ENCODE results near the gene FAM240B. TPM values are rescaled to one million over a fixed set of nuclear protein-coding genes. Genes with fewer than 3 reads are reported as not detected.

The FAM240B gene
- total and polyA plus RNA-seq, 2 of the 4 experiments (the other 2 are of a cell fraction) = not detected

GRCh38 chr9:38689678-38690077, 30.3 kb downstream of the FAM240B start:
- in situ Hi-C loops (cut with MboI; ENCODE audit: low sequenced_read_pairs) (loop anchor here (10.0 kb wide), 2 partner anchors 45 to 65 kb away; partner anchors contain the start of gene ANKRD18A), dilution Hi-C loops (cut with HindIII; ENCODE audit: low sequenced_read_pairs, unreplicated experiment) (no loop called here), intact Hi-C loops (cut with micrococcal nuclease) (no loop called here)
- CTCF ChIA-PET = no interaction called here
- no CpG with 5 or more reads among the region's 5 CpGs for WGBS, 2 experiments (ENCODE audit: extremely low coverage in 2 of 2, insufficient read length in 1 of 2)
- no peak overlapping the region for H2BK120ac ChIP-seq (ENCODE audit: low read depth, low read length)
- H3K9me3 ChIP-seq (ENCODE audit: control insufficient read depth, insufficient read depth, low read length) = no peaks in the 10 kb centered on the region
- ATAC-seq (ENCODE audit: low read depth) = peak; percentile 40; the same call in 1 of the 2 replicates
- no peaks in the 10 kb centered on the region for H4K20me1 ChIP-seq (ENCODE audit: insufficient read depth, low read length)
- H3K27me3 ChIP-seq (ENCODE audit: control insufficient read depth, insufficient read depth, low read length) = no peaks in the 10 kb centered on the region; the same call in 1 of the 2 replicates
- H3K18ac ChIP-seq (ENCODE audit: low read depth, low read length) = no peak overlapping the region
- H3K4me3 ChIP-seq (ENCODE audit: insufficient read depth, low read depth, low read length) = no peak overlapping the region
- BruUV-seq (replicated peaks) = no TSS peak
- no peak overlapping the region for H3K9ac ChIP-seq (ENCODE audit: low read depth, low read length)
- H3K79me1 ChIP-seq (ENCODE audit: low read depth in 1 of 2, low read length in 2 of 2) = no peaks in the 10 kb centered on the region
- H2AFZ ChIP-seq (replicated peaks; ENCODE audit: low read length, poor library complexity) = peak overlapping the region; percentile 68
- H3K4me1 ChIP-seq (ENCODE audit: control insufficient read depth, insufficient read depth, low read length) = no peaks in the 10 kb centered on the region
- H4K8ac ChIP-seq (ENCODE audit: low read depth in 2 of 2, low read length in 2 of 2) = no peak overlapping the region; a peak in 1 of 4 replicates
- H3K9me1 ChIP-seq (ENCODE audit: insufficient read depth, low read length) = no peaks in the 10 kb centered on the region; the same call in 1 of the 2 replicates
- POLR2A ChIA-PET (ENCODE audit: unreplicated experiment) = no interaction called here
- no peak overlapping the region for H3K23ac ChIP-seq (ENCODE audit: low read depth, low read length)
- no peak overlapping the region for H3K14ac ChIP-seq (replicated peaks; ENCODE audit: low read depth, low read length)
- H3K27ac ChIP-seq (ENCODE audit: insufficient read depth, low read length) = no peak overlapping the region
- H3K4ac ChIP-seq (ENCODE audit: low read depth, low read length) = no peak overlapping the region
- peak; percentile 10 for DNase-seq
- H3K56ac ChIP-seq (ENCODE audit: extremely low read depth, insufficient read depth, low read length) = no peak overlapping the region
- no peak overlapping the region for H4K5ac ChIP-seq (ENCODE audit: low read depth, low read length)
- TF ChIP-seq SMC3 (IDR thresholded peaks at IDR 0.05; ENCODE audit: low read depth, low read length) = no peak
- TF ChIP-seq CTCF (conservative IDR thresholded peaks at IDR 0.05; ENCODE audit: low read depth, low read length) = no peak
- no peak for TF ChIP-seq NFE2L2 (IDR thresholded peaks at IDR 0.05; ENCODE audit: low read depth, low read length)
- no peak for TF ChIP-seq CHD1 (IDR thresholded peaks at IDR 0.05; ENCODE audit: low read depth, low read length)
- H2AK5ac ChIP-seq (ENCODE audit: low read depth, low read length) = no peak overlapping the region
- H2AK9ac ChIP-seq (replicated peaks; ENCODE audit: low read depth, low read length, poor library complexity) = peak overlapping the region; percentile 87
- no peak overlapping the region for H4K91ac ChIP-seq (ENCODE audit: insufficient read depth, low read depth, low read length)
- no peak overlapping the region for H2BK15ac ChIP-seq (ENCODE audit: low read depth, low read length)
- no peak overlapping the region for H2BK20ac ChIP-seq (ENCODE audit: low read depth, low read length)
- no peak overlapping the region; the same call in 1 of the 2 replicates for H3K4me2 ChIP-seq (ENCODE audit: low read depth, low read length)
- no peak overlapping the region for H2BK5ac ChIP-seq (ENCODE audit: low read depth, low read length, poor library complexity, severe bottlenecking)
- H3K36me3 ChIP-seq (ENCODE audit: control insufficient read depth, insufficient read depth, low read length) = no peaks in the 10 kb centered on the region
